ENCODE results near the gene BID.
"Not testable (repeated sequence)": the region's sequence is repeated elsewhere in the genome, so short reads cannot be mapped to it uniquely, and the experiment has no call there.

The BID gene

DNA sequence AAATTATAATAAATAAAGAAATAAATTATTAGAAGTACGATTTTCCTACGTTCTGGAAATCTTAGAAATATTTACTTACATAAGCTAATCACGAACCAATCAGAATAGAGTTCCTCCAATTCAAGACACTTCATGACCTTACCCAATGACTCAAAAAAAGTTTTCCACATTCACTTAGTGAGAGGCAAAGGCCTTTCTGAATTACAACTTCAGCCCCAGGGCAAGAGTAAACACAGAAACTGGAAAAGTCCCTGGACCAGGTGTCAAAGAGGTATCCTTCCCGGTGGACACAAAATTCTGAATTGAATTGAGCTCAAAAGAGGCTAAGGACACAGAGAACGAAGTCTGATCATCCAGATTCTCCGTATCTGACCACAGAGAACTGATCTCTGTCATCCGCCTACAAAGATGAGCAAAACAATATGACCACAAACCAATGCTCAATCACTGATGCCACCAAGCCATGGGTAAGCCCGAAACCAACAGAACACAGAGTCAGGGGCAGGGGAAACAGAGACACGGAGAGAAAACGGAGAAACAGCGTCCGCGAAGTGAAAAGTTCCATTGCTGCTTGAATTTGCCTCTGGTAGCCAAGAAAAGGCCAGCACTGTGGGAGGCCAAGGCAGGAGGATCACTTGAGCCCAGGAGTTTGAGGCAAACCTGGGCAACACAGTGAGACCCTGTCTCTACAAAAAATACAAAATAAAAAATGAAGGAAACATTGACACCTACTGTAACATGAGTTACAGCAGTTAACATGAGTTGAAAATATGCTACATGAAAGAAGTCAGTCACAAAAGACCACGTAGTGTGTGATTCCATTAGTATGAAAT lies 6.8 kb downstream of the BID start:
- no peak for DNase-seq

DNA sequence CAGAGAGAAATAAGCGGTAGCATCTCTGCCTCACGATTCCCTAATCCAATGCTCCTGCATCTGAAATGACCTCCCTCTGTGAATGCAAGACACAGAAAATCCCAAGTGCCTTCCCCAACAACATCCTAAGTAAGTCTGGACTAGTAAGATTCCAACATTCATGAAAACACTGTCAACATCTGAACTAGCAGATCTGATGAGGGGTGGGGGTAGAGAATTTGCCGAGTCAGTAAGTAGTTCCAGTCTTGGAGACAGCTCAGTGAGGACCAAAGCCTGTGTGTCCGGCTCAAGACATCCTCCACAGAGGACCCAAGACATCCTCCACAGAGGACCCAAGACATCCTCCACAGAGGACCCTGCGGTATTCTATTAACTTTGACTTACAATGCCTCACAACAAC lies 9.4 kb downstream of the BID start:
- not testable (repeated sequence) for DNase-seq

DNA sequence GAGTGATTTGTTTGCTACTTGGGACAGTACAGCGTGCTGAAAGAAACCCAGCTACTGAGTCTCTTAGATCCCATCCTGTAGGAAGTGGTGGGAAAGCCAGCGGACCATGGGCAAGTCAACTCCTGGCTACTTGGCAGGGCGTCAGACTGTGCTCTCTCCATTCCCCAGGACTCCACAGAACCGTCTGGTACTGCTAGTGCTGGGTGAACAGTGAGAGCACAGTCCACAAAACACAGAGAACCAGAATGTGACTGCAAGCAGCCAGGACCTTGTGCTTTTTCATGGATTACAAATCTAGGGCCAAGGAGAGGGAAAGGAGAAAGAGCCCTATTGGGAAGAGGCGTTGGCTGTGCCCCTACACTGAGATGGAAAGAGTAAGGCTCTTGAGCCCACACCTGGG lies 10.2 kb downstream of the BID start:
- no peak for DNase-seq

DNA sequence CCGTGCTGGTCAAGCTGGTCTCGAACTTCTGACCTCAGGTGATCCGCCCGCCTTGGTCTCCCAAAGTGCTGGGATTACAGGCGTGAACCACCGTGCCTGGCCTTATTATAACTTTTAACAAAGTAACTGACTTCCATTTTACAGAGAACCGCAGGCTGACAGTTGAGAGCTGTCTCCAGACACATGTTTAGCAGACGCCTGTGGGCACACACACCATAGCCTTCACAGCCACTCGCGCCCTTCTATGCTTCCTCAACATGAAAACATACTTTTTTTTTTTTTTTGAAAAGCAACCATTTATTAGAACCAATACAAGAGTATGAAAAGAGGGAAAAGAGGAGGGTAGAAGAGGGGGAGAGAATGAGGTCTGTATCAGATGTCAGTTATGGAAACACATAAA lies 10.8 kb downstream of the BID start:
- not testable (repeated sequence) for DNase-seq

DNA sequence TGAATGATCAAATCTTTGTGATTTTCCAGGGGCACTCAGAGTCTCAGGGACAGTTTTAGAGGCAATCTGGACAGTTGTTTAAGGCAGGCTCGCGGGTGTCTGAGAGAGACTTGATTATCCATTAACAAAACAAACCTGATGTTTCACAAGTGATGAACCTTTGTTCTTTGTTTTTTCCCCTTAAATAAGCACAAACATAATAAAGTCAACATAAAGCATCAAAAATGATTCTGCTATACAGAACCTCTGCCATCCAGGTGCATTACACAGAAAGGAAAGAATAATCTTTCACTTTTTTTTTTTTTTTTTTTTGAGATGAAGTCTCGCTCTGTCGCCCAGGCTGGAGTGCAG lies 13.2 kb downstream of the BID start:
- no peak for DNase-seq

DNA sequence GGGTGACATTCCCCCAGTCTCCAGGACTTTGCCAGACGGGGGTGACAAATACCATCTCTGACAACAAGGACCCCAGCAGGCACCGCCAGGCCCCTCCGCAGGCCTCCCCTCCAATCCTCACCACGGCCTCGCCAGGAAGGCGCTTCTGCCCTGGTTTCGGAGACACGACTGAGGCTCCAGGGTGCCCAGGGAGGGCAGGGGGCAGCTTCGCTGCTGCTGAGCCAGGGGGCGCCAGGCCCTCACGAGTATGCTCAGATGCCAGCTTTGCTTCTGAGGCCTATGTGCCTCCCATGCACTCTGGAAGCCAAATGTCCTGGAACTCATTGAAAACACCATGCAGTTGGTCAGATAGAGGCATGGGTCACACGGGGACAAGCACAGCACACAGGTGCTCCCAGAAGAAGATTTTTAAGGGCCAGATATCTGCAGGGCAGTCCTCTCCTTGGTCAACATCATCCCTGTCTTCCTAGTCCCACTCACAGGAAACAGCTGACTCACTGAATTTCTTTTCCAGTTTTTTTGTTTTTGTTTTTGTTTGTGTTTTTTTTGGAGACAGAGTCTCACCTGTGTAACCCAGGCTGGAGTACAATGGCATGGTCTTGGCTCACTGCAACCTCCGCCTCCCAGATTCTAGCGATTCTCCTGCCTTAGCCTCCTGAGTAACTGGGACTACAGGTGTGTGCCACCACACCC lies 19.9 kb downstream of the BID start:
- no peak for DNase-seq

DNA sequence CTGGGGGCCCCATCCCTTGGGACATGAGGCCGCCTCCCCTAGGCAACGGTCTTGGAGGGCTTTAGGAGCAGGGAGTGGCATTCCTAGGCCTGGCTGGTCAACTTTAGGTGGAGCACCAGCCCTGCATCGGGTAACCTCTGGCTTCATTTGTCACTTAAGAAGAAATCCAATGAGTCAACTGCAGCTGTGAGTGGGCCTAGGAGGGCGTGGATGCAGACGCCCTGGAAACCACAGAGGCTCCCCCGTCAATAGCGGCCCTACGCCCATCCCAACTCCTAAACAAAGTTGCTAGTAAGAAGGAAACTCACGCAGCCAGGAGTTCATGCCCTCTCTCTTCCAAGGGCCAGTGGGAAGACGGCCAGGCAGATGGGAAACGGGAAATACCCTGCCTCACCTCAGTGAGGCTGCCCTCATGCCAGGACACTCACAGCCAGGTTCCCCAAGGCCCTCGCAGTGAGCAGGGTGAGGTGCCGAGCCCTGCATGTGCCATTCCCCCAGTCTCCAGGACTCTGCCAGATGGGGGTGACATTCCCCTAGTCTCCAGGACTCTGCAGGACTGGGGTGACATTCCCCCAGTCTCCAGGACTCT lies 20.8 kb downstream of the BID start:
- DNase-seq = no peak

DNA sequence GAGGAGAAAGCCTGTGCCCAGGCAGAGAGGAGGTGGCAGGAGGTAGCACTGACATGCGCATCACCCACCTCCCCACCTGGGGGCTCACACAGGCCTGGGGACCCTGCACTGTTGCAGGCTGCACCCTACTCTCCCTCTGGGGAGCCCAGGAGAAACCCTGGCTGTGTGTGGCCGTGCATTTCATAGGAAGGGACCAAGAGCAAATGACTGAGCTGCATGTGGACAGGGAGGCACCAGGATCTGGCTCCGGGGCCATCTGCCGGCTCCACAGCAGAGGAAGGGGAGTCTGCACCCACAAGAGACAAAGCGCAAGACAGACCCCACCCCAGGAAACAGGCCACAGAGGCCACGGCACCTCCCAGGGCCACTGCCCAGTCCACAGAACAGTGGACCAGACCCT lies 22.7 kb downstream of the BID start:
- DNase-seq = no peak

DNA sequence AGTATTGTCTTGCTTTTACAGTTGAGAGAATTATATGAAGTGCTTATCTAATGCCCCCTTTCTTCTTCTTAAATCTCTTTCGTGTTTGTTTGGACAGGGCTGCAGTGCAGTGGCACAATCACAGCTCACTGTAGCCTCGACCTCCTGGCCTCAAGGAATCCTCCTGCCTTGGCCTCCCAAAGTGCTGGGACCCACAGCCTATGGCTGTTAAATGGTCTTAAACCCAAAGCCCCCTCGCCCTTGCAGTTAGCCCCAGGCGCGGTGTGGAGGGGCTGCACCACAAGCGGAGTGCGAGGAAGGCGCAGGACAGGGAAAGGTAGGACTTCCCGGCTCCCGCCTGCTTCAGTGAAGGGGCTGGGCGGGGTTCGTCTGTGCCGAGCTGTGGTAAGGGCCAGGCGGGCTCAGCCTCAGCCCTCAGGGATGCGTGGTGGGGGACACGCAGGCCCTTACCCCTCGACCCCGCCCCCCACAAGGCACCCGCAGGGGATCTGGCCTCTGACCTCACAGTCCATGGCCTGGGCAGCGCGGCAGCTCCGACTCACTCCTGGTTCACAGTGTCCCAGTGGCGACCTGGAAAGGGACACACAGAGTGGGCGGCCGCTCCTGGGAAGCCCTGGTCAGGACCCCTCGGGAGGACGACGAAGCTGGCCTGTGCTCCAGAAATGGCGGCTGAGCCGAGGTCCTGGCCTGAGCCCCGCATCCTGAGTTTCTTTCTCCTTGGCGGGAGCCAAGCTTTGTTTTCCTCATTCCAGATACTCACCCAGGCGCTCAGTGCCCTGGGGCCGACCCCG lies 24.5 kb downstream of the BID start:
- DNase-seq = no peak

DNA sequence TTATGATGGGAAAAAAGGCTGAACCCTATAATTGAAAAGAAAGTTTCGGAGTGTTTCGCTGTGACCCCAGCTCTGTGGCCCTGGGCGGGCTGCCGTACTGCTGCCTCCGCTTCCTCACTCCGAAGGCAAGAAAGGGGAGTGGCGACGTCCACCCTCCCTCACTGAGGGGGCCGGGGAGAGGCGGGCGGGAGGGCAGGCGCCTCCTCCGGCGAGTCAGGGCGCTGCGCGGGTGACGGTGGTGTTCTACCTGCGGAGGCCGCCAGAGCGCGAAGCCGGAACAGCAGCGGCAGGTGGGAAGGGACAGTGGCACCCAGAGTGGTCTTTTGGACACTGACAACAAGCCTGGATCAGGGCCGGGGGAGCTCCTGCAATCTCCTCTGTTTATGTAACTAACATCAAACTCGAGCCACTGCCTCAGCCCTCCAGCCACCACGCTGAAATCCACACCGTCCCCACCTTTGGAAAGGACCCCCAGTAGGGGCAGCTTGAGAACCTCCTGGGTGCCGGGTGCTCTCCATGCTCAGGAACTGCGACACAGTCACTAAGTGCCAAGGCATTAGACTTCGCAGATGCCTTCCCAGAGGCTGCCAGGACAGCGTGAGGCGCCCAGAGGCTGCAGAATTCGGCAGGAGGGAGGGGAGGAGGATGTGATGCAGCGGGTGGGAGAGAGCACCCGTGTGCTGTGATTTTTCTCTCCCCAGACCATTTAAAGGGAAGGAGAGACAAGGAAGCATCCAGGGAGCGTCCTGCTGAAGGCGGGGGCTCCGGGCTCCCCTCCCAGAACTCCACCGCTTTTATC lies 25.5 kb downstream of the BID start:
- DNase-seq = no peak

DNA sequence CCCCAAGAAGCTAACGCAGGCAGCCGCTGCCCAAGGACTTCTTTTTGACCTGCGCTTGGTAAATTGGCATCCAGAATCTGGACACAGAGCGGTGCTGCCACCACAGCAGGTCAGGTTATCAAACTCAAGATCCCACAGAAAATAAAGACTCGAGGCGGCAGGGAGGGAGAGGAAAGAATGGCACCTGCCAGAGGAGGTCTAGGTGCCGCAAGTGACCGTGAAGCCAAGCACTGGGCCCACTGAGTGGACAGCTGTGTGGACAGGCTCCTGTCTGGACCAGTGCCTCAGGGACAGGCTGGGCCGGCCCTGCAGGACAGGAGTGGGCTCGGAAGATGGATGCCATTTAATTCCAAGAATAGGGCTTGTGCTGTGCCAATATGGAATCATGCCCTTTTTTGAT lies 27.4 kb downstream of the BID start:
- DNase-seq = no peak

DNA sequence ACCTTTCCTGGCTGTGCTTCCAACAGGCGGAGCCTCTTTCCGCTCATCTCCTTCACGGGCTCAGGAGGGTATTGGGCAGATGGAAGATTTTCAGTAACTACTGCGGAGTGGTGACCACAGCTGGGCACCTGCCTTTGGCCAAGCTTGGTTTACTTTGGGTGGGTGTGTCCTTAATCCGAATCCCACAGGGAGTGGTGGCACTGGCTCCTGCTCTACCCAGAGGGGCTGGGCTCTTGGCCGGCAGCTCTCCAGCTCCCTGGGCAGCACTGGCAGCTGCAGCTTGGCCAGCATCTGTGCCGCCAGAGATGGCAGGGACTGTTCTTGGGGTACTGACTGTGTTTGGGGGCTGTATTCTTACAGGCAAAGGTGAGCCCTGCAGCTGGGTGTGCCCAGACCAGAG lies 29.8 kb downstream of the BID start:
- DNase-seq = peak; percentile 16

DNA sequence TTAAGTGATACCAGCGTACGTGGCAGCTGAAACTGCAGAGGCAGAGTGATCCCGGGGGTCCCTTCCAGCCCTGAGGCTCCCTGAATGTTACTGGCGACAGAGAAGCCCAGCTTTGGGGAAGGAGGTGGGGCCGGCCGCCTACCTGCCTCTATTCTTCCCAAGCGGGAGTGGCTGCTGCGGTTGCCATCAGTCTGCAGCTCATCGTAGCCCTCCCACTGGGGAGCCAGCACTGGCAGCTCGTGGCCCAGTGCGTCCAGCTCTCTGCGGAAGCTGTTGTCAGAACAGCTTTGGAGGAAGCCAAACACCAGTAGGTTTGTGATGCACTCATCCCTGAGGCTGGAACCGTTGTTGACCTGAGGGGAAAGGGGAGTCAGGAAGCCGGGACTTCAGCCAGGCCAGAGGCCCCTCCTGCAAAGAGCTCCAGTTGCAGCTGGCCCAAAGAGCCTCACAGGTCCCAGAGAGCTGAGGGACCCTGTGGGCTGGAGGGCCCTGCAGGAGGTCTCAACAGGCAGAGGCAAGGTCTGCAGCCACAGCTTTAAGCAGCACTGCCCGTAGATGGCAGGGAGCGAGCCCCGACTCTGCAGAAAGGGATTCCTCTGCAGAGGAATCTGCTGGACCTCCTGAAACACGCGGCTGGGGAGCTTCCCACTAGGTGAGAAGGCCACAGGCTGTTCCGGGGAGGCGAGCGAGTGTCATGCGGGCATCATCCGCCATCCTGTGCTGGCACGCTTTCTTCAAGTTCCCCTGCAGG lies 30.4 kb downstream of the BID start:
- no peak for DNase-seq

DNA sequence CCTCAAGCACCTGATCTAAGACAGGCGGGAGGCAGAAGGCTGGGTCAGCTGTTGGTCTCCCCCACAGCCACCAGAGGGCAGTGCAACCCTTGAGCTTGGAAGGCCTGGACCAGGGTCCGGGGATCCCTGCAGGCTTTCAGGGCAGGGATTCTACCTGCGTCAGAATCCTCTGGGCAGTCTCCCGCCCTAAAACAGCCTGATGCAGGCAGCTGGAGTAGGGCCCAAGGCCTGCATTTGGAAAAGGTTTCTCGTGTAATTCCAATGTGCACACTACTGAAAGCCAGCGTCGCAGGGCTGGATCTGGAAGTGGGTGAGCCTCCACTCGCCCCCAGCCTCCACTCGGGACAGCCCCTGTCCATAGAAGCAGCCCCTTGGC lies 31.8 kb downstream of the BID start:
- peak; percentile 45 for DNase-seq

DNA sequence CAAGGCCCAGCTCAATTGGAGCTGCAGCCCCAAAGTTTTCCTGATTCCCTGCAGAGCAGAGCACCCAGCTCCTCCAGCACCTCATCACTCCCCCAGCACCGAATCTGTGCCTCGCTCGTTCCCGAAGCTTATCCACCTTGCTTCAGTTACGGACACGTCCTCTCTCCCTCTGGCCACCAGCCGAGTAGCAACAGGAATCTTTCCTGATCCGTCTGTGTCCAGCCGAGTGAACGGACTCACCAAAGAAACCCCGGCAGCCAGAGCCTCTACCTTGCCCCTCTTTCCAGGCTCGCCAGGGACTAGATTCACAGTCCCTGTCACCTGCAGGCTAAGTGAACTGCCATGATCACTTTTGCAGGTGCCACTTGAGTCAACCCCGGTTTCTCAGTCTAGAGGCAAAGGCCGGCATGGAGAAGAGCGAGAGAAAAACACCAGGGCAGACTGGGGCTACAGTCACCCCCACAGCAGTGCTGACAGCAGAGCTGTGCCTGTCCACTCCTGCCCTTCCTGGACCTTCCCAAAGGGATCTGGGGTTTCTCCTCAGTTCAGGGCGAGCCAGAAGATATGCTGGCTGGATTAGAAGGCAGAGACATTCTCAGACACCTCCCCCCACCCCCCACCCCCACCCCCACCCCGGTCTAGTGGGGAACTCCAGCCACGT lies 32.3 kb downstream of the BID start:
- DNase-seq = no peak

DNA sequence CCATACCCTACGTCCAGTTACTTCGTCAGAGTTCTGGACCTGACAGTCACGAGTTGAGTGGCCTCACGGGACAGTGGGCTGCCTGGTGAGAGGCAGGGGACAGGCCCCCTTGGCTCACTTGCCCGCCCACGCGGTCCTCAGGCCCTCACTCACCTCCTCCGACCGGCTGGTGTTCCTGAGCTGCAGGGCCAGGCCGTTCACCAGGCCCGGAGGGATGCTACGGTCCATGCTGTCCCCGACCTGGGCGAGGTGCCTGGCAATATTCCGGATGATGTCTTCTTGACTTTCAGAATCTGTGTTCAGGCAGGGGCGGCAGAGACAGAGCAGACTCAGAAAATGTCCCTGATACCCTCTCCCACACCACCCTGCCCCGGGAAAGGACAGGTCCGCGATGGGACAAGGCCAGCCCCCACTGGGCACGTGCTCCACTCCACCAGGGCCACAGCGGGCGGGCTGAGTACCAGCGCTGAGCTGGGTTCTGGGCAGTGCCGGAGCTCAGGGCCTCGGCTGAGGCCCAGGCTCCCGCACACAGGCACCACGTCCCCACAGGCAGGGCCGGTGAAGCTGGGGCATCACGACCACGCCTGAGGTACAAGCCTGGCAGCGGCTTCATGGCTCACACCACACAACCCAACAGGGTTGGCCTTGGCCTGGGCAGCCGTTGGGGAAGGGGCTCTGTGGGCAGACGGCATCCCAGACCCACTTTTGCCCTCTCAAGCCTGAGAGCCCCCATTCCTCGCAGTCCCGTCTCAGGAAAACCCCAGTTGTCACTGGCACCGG lies 34.9 kb downstream of the BID start:
- DNase-seq = no peak

DNA sequence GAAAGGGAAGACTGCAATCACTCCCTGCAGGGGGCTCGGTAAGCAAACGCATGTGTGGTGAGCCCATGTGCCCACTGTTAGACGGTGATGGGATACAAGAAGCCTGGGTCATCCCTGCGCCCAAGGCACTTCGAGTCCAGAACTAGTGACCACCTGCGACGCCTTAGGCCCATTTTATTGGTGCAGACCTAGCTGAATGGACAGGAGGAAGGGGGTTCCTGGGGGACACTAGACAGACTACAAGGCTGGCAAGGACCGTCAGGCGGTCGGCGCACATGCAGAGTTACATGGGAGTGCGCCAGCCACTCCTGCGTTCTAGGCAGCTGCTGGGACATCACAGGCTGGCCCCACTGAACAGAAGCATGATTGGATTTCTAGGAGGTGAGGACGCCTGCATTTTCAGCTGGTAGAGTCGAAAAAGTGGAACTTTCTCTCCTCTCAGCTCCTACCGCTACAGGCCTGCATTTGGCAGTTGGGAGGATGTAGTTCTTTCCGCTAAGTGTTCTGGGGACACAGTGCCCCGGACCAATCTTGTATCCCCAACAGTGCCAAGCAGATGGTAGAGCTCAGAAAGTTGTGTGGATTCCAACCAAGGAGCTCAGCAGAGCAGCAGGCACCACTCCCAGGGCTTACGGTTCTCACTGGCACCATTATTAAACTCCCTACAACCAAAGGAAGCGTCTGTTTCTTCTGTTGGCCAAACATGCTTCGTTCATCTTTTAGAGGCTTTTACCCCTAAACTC lies 35.7 kb downstream of the BID start:
- DNase-seq = no peak

DNA sequence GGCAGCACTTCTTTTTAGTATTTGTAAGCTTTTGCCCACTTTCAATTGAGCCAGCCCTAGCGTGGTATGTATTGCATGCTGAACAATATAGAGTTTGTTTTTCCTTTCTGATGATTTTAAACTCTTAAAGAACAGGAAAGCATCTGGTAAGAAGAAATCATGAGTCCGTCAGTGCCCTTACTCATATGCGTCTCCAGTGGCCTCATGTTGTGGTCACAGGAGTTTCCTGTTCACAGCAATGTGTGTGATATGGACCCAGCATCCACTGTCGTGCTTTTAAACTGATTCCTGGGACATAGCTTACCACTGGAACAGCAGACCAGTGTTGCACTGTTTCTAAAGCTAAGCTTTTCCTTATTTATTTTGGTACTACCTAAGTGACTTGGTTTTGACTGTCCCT lies 40.1 kb downstream of the BID start:
- DNase-seq = no peak

DNA sequence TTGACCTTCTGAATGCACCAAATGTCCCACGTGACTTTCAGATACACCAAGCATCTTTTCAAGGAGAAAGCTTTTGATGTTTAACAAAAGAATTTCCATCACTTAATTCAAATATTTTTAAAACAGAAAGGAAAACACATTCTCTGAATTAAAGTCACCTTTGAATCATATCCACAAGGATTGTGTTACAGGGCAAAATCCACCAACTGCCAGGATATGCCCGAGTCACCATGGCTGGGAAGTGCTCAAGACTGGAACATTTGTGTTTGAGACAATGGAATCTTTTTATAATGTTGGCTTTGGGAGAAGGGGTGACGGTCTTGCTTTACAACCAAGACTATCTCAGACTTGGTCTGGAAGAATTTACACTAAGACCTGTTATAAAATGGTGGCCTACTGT lies 40.8 kb downstream of the BID start:
- no peak for DNase-seq
